GM12865 (cell line): ENCODE results near the gene MIOX.

ENCODE experiments used
- DNase-seq: peaks from one replicate; pipeline ENCODE4 v3.0.0; 2010; ENCODE audit warnings: low read depth
- H3K4me3 ChIP-seq: 2 replicates; pipeline ENCODE4 v1.5.1; 2011; ENCODE audit warnings: mild to moderate bottlenecking, low read depth, low read length, control low read depth
- CTCF ChIP-seq: IDR thresholded peaks from 2 replicates; pipeline ENCODE4 v1.5.1; 2011; ENCODE audit warnings: low read length, control low read depth, low read depth, inconsistent platforms; ENCODE audit not compliant: insufficient read depth; ENCODE audit errors: missing control alignments

Gene MIOX

GRCh38 chr22:50440544-50441249, 46.0 kb upstream of the MIOX start:
- TF ChIP-seq CTCF: no peak

DNA sequence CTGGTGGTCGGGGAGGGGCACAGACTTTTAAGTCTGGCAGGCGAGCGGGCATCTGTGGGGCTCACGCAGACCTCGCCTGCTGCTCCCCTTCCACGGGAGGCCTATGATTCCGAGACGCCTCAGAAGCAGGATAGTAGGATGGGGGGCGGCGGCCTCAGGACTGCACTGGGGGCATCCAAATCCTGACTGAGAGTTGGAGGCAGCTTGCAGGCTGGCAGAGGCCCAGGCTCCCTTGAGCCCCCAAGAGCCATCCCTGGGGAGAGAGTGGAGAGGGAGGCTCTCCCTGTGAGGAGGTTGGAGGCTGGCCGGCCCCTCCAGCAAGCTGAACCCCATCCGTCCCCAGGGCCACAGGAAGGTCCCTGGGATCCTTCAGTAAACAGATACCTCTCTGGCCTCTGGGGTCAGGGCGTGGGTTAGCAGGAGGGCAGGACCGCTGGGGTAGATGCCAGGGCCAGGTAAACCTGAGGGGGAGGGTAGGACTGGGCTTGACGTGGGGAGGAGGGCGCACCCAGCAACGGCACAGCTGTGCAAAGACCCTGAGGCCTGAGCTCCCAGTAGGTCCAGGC, 45.1 kb upstream of the MIOX start:
- TF ChIP-seq CTCF: no peak
- DNase-seq: no peak

More at GRCh38 chr22:50440544-50441249, 46.0 kb upstream of the MIOX start:
- H3K4me3 ChIP-seq: no peak overlapping the region
- DNase-seq: no peak

GRCh38 chr22:50443197-50443596, 43.5 kb upstream of the MIOX start:
- H3K4me3 ChIP-seq: no peak overlapping the region
- TF ChIP-seq CTCF: no peak
- DNase-seq: no peak

More for the DNA sequence above, 45.1 kb upstream of the MIOX start:
- no peak overlapping the region for H3K4me3 ChIP-seq

DNA sequence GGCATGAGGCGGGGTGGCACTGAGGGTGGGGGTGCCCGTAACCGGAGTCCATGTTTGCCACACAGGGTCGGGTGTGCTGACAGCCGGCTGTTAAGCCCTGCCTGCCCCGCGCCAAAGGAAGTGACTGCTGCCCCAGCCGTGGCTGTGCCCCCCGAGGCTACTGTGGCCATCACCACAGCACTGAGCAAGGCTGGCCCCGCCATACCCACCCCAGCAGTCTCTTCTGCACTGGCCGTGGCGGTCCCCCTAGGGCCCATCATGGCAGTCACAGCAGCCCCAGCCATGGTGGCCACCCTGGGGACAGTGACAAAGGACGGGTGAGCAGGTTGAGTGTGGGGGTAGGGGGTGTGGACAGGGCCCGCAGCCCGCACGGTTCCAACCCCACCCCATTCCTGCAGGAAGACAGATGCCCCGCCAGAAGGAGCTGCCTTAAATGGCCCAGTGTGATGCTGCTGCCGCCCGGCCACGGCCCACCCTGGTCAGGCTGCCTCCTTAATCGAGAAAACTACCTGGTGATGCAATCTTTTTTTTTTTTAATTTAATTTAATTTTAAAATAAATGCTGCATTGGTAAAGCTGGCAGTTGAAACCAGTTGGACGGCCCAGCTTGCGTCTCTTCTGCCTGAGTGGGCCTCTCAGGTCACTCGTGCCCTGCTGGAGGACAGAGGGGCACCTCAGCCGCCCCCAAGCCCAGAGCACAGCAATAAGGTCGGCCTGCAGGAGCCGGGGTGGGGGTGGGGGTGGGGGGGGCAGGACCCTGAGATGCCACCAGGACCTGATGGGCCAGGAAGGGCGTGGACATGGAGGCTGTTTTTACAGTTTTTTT, 42.6 kb upstream of the MIOX start:
- no peak for DNase-seq
- TF ChIP-seq CTCF: no peak
- H3K4me3 ChIP-seq: no peak overlapping the region

- no peak for TF ChIP-seq CTCF
- no peak for DNase-seq
- no peak overlapping the region for H3K4me3 ChIP-seq
Measured at GRCh38 chr22:50444663-50445062, 42.0 kb upstream of the MIOX start.

GRCh38 chr22:50445071-50445879, 41.4 kb upstream of the MIOX start:
- no peak for TF ChIP-seq CTCF
- no peak overlapping the region for H3K4me3 ChIP-seq
- DNase-seq: no peak
